ENCODE measurements around the gene ABCB10.
"Not testable (repeated sequence)": the region's sequence is repeated elsewhere in the genome, so short reads cannot be mapped to it uniquely, and the experiment has no call there.

The ABCB10 gene

GRCh38 chr1:229558460-229559335 is at the start of gene ABCB10:
TSS of gene ABCB10 (minus strand) at chr1:229558707. CDS start at chr1:229558652, 55 bp downstream.
- peak; percentile 51 for DNase-seq (ENCODE audit: low read depth, low spot score)

DNA sequence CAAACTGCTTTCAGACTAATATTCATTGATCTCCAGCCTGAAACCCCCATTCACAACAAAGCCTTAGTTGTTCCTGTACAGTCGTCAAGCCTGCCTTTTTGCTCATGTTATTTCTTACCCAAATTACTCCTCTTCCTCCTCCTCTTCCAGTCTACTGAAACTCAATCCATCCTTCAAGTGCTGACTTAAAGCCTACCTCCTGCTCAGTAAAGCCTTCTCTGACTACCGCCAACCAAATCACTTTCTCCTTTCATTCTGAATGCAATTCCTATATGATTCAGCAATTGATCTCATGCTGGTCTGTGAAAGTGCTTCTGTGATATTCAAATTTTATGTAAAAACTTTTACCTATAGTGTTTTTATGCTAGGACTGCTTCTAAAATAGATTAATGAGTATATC is 48.9 kb upstream of the ABCB10 start:
- DNase-seq (ENCODE audit: low read depth, low spot score), result no peak

DNA sequence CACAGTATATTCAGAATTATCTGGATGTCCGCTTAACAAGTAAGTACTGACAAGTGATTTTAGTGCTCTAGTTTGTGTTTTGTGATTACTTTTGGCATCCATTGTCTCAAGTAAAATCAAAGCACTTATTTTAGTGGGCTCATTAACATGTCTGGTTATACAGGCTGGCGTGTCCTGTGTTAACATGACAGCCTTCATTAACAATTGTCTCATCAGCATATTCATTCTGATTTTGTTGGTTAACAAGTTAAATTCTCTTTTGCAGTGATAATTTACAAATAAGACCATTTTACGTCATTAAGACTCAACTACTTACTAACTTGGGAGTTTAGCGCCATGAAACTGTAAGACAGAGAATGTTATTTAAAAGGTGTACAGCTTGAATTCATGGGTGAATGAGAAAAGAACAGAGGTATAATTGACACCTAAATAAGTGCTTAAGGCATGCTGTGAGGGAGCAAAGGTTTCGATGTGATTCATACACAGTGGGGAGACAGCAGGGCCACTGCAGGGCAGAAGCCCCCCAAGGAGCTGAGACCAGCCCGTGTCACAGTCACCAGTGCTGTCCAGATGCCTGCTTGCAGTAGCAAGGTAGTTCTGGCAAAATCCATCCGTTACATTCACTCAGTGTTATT is 45.0 kb upstream of the ABCB10 start:
- no peak for DNase-seq (ENCODE audit: low read depth, low spot score)

GRCh38 chr1:229600229-229600628 is 41.7 kb upstream of the ABCB10 start:
- DNase-seq (ENCODE audit: low read depth, low spot score), result no peak

GRCh38 chr1:229599218-229599954 is 40.9 kb upstream of the ABCB10 start:
- DNase-seq (ENCODE audit: low read depth, low spot score), result no peak

GRCh38 chr1:229597877-229598276 is 39.4 kb upstream of the ABCB10 start:
- no peak for DNase-seq (ENCODE audit: low read depth, low spot score)

DNA sequence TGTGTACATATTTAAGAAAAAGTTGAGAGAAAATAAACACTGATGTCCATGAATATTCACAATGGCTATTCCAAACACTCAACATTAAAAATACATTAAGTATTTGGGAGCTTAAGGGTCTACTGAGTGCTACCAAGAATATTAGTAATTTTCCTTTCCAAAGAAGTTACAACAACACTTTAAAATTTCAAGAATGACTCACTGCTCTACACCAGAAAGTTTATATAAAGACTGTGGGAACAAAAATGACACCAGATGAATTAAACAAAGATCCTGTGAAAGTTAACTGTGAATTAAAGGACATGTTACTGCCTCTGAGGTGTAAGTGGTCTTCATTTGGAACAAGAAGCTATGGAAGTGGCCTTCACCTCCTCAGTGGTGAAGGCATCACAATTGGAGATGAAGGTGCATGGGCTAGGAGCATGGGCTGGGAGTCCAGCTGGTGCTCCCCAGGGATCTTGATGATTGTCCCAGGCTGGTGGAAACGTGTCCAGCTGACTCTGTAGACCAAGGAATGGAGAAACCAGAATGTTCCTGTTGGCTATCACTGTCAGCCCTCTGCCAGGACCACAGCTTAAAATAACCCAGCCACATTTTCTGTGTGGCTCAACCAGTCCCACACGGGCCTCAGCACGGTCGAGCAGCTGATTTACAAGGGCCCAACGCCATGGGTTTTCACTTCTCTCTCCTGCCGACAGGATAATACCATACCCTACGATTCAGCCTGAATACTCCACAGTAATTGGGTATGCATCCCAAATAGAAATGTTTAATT is 38.6 kb upstream of the ABCB10 start:
- DNase-seq (ENCODE audit: low read depth, low spot score), result no peak

DNA sequence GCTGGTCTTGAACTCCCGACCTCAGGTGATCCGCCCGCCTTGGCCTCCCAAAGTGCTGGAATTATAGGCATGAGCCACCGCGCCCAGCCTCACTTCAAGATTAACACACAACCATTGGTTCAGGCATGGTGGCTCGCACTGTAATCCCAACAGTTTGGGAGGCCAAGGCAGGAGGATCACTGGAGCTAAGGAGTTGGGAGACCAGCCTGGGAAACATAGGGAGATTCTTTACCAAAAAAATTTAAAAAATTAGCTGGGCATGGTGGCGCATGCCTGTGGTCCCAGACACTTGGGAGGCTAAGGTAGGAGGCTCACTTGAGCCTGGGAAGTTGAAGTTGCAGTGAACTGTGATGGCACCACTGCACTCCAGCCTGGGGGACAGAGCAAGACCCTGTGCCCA is 37.4 kb upstream of the ABCB10 start:
- DNase-seq (ENCODE audit: low read depth, low spot score), result not testable (repeated sequence)

DNA sequence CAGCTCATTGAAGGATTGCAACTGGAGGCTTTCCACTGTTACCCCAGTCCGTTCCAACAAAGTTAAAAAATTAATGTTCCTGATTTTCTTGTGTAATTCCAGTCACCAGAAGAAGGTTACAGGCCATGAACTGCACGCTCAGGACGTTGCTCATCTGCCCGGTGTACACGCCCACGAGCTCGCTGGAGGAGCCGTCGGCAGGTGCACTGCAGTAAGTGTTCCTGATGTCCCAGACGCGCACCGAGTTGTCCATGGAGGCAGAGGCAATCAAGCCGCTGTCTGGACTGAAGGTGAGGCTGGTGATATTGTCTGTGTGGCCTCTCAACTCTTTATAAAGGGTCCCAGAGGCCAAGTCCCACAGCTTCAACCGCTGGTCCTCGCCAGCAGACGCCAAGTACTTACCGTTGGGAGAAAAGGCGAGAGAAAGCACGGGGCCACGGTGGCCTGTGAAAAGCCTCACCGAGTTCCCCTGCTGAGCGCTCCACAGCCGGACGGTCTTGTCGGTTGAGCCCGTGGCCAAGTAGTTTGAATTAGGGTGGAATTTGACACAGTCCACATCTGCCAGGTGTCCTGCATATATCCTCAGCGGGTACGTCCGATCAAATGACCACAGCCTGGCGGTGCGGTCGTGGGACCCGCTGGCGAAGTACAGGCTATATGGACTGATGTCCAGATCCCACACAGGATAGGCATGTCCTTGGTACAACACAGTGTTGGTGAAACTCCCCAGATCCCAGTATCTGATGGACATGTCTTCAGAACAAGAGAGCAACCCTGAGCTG is 35.9 kb upstream of the ABCB10 start:
- DNase-seq (ENCODE audit: low read depth, low spot score), result no peak

DNA sequence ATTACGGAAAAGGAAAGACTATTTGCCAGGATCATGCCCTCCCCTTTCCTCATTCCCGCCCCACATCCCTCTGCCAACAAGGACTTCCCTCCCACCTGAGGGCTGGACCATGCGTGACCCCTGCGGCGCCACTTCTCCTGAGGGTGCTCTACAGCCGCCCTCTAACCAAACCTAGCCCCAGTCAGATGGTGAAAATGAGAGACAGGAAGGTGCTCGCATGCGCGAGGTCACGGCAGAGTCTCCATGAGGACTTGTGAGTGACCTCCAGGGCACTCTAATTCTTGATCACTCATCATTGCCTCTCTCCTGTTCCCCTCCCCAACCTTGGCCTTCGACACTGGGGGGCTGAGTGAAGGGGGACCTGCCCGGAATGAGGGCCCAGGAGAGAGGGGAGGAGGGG is 35.3 kb upstream of the ABCB10 start:
- no peak for DNase-seq (ENCODE audit: low read depth, low spot score)

DNA sequence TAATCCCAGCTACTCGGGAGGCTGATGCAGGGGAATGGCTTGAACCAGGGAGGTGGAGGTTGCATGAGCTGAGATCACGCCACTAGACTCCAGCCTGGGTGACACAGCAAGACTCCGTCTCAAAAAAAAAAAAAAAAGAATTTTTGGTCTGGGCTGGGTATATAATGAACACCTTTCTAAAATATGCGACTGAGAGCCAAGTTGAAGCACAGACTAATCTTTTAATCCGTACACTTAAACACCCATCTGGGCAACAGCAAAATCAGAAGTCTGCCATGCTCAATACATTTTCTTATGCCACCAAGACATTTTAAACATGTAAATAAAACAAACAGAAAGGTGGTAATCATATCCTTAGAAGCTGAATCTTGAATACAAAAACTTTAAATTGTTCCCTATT is 31.6 kb upstream of the ABCB10 start:
- no peak for DNase-seq (ENCODE audit: low read depth, low spot score)

DNA sequence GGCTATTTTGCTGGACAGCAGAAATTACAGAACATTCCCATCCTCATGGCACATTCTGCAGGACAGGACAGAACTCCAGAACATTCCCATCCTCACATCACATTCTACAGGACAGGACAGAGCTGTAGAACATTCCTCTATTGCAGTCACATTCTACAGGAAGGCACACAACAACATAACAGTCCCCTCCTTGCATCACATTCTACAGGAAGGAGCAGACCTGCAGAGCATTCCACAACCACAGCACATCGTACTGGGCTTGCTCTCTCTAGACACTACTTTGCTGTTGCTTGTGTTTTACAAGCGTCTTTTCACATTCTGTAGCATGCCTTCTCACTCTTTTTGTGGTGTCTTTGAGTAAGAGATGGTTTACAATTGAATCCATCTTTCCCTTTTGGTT is 26.8 kb upstream of the ABCB10 start:
- no peak for DNase-seq (ENCODE audit: low read depth, low spot score)

DNA sequence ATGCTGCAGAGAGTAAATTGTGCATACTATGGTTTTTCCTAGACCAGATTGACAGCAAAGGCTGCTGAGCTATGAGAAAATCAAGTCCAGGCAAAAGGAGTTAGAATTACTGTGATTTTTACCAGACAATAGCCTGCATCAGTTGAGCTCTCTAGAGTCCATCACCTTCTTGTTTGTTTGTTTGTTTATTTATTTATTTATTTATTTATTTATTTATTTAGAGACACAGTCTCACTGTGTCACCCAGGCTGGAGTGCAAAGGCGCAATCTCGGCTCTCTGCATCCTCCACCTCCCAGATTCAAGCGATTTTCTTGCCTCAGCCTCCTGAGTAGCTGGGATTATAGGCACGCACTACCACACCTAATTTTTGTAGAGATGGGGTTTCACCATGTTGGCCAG is 24.2 kb upstream of the ABCB10 start:
- no peak for DNase-seq (ENCODE audit: low read depth, low spot score)

- no peak for DNase-seq (ENCODE audit: low read depth, low spot score)
Observed at GRCh38 chr1:229582011-229582694, 23.6 kb upstream of the ABCB10 start.

DNA sequence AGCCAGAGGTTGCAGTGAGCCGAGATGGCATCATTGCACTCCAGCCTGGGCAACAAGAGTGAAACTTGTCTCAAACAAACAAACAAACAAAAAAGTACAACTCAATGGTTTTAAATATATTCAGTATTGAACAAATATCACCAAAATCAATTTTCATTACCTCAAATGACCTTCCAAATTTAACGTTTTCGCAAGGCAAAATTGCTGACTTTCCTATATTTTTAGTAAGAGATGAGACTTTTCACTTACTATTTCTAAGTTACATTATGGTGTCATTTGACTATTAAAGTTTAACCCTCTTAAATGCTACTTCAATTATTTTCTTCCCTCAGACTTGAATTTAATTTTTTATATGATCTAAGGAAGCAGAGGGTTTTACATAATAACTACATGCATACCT is 23.0 kb upstream of the ABCB10 start:
- no peak for DNase-seq (ENCODE audit: low read depth, low spot score)

DNA sequence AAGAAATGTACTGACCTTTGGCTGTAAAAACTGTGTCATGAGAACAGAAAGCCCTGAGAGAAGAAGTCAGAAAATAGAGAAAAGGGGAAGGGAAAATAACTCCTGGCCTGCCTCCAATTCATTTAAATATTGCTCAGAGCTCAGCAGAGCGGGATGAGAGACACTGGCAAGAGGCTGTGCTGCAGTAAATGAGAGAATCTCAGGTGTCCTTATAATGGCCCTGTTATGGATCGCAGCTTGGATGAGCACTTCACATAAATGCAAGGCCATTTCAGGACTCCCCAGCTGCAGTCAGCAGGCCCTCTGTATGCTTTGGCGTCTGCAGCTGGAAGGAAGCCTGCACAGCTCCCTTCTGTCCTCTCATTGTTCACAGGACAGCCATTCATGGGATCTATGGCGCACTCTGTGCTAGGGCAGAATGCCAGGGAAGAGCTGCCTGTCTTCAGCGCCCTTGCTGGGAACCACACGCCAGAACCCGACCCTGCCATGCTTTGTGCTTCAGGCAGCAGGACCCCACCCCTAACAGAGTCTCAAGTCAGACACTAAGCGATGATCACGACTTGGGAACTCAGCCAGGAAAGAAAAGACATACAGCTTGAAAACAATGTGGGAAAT is 20.7 kb upstream of the ABCB10 start:
- no peak for DNase-seq (ENCODE audit: low read depth, low spot score)

- no peak for DNase-seq (ENCODE audit: low read depth, low spot score)
Observed at GRCh38 chr1:229578168-229579058, 19.9 kb upstream of the ABCB10 start.

- DNase-seq (ENCODE audit: low read depth, low spot score), result no peak
Observed at GRCh38 chr1:229574679-229575442, 16.4 kb upstream of the ABCB10 start.
